ENCODE data around the gene ERFE.

- TF ChIP-seq POLR2A (IDR thresholded peaks at IDR 0.05; ENCODE audit: low read depth, low read length) (no peak), RCOR1 (IDR thresholded peaks at IDR 0.05; ENCODE audit: insufficient replicate concordance, low read length) (no peak), MAFK (IDR thresholded peaks at IDR 0.05; ENCODE audit: low read depth, low read length) (no peak), RFX5 (IDR thresholded peaks at IDR 0.05; ENCODE audit: low read depth, low read length) (no peak), MXI1 (IDR thresholded peaks at IDR 0.05; ENCODE audit: borderline replicate concordance, low read depth, low read length) (no peak), SMC3 (IDR thresholded peaks at IDR 0.05; ENCODE audit: low read depth, low read length) (no peak), USF2 (IDR thresholded peaks at IDR 0.05; ENCODE audit: low read depth, low read length) (no peak), BHLHE40 (IDR thresholded peaks at IDR 0.05; ENCODE audit: low read depth, low read length) (no peak), CHD1 (IDR thresholded peaks at IDR 0.05; ENCODE audit: low read depth, low read length) (no peak)
- TF ChIP-seq, protein P1, sequence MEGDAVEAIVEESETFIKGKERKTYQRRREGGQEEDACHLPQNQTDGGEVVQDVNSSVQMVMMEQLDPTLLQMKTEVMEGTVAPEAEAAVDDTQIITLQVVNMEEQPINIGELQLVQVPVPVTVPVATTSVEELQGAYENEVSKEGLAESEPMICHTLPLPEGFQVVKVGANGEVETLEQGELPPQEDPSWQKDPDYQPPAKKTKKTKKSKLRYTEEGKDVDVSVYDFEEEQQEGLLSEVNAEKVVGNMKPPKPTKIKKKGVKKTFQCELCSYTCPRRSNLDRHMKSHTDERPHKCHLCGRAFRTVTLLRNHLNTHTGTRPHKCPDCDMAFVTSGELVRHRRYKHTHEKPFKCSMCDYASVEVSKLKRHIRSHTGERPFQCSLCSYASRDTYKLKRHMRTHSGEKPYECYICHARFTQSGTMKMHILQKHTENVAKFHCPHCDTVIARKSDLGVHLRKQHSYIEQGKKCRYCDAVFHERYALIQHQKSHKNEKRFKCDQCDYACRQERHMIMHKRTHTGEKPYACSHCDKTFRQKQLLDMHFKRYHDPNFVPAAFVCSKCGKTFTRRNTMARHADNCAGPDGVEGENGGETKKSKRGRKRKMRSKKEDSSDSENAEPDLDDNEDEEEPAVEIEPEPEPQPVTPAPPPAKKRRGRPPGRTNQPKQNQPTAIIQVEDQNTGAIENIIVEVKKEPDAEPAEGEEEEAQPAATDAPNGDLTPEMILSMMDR (conservative IDR thresholded peaks at IDR 0.05; ENCODE audit: low read depth, low read length), result no peak
These were observed 6.6 kb downstream of the ERFE start for GRCh38 chr2:238165288-238165921.

Data from IMR-90 (cell line).